Activated CD4-positive, alpha-beta T cell treated with anti-CD3 and anti-CD28 coated beads, Interleukin-2, amount 10 ng/mL, durations not matched to agents 7 days and 5 days (primary cell): ENCODE results near the gene SETD5. TPM values are rescaled to one million over a fixed set of nuclear protein-coding genes. Genes with fewer than 3 reads are reported as not detected.

Experiments used
- CTCF ChIA-PET: fragments of 350-600 bp; sonication (Branson Sonifier 250); formaldehyde crosslinking; loops from one replicate; lab custom pipeline; 2021; ENCODE audit warnings: antibody characterized with exemption; lab: Charles Lee
- POLR2A ChIA-PET: fragments of 350-600 bp; sonication (Branson Sonifier 250); formaldehyde crosslinking; loops from one replicate; lab custom pipeline; 2021; ENCODE audit warnings: antibody characterized with exemption; lab: Charles Lee
- DNase-seq: peaks from one replicate; pipeline ENCODE4 v3.0.0-alpha.2; 2020
- H3K27ac Mint-ChIP-seq: one replicate; pipeline ENCODE4 v1.8.0; 2021; ENCODE audit warnings: mild to moderate bottlenecking, moderate library complexity, mixed read lengths
- H3K27me3 Mint-ChIP-seq: one replicate; pipeline ENCODE4 v1.8.0; 2021; ENCODE audit warnings: mixed read lengths
- H3K36me3 Mint-ChIP-seq: one replicate; pipeline ENCODE4 v1.8.0; 2021; ENCODE audit warnings: low read depth, mixed read lengths
- H3K4me1 Mint-ChIP-seq: one replicate; pipeline ENCODE4 v1.8.0; 2021; ENCODE audit warnings: mixed read lengths
- H3K4me3 Mint-ChIP-seq: one replicate; pipeline ENCODE4 v1.8.0; 2021; ENCODE audit warnings: mild to moderate bottlenecking, moderate library complexity, mixed read lengths
- H3K9me3 Mint-ChIP-seq: one replicate; pipeline ENCODE4 v1.8.0; 2021; ENCODE audit warnings: mixed read lengths
- total RNA-seq, 2 experiments: library from RNA; stranded (reverse); gene quantifications; one replicate each; pipeline ENCODE4 v1.2.3, GENCODE V29; 2021

Gene SETD5
- total RNA-seq, 2 experiments from 2014 or later = 111 to 129 TPM

DNA sequence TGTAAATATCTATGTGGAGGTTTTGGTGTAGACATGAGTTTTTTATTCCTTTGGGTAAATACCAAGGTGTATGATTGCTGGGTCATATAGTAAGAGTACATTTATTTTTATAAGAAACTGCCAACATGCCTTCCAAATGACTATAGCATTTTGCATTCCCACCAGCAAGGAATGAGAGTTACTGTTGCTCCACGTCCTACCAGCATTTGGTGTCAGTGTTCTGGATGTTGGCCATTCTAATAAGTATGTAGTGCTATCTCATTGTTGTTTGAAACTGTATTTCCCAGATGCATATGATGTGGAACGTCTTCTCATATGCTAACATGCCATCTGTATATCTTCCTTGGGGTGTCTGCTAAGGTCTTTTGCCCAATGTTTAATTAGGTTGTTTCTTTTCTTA lies 117.5 kb downstream of the SETD5 start:
- ChIA-PET POLR2A (no interaction called here), CTCF (no interaction called here)
- DNase-seq = no peak
- Mint-ChIP-seq H3K36me3 (no peaks in the 10 kb centered on the region), H3K9me3 (no peaks in the 10 kb centered on the region), H3K27me3 (peaks cover 11% of the 10 kb centered on the region), H3K27ac (no peak overlapping the region), H3K4me3 (no peak overlapping the region), H3K4me1 (no peaks in the 10 kb centered on the region)

GRCh38 chr3:9525078-9525477 lies 127.7 kb downstream of the SETD5 start:
- Mint-ChIP-seq H3K27ac (no peak overlapping the region), H3K4me3 (no peak overlapping the region)

More at GRCh38 chr3:9525078-9525477, 127.7 kb downstream of the SETD5 start:
- POLR2A ChIA-PET = no interaction called here
- DNase-seq = no peak
- H3K36me3 Mint-ChIP-seq = no peaks in the 10 kb centered on the region
- CTCF ChIA-PET = no interaction called here
- peaks cover 38% of the 10 kb centered on the region for H3K27me3 Mint-ChIP-seq
- H3K9me3 Mint-ChIP-seq = no peaks in the 10 kb centered on the region
- no peaks in the 10 kb centered on the region for H3K4me1 Mint-ChIP-seq

Other genes with a start within 250 kb of the SETD5 start
- gene SRGAP3, start 148.0 kb upstream of the SETD5 start, total RNA-seq = 1 to 10 TPM; 3.2 to 4.0 TPM
- gene THUMPD3, start 34.6 kb upstream of the SETD5 start, total RNA-seq = 10 to 100 TPM; 46.6 to 48.0 TPM
- not detected for gene LHFPL4, start 156.2 kb downstream of the SETD5 start, total RNA-seq